Ramos (cell line): ENCODE results near the gene ZC3H7B.

Source experiments
- in situ Hi-C: fragments of 300-500 bp; cut with MboI; formaldehyde crosslinking; loops from one replicate; pipeline ENCODE4 v1.14.3; 2022; ENCODE audit warnings: low sequenced_read_pairs; ENCODE audit not compliant: unreplicated experiment

ZC3H7B gene

GRCh38 chr22:41407433-41407832, 106.1 kb downstream of the ZC3H7B start:
- in situ Hi-C loops, result no loop called here

- in situ Hi-C loops, result no loop called here
Observed at GRCh38 chr22:41408665-41409064, 107.3 kb downstream of the ZC3H7B start.
